HCT116 (cell line): ENCODE measurements around the gene PAK6.

Experiments used
- POLR2A ChIP-seq: IDR thresholded peaks from 2 replicates; pipeline ENCODE4 v1.7.0; 2011; ENCODE audit warnings: borderline replicate concordance; ENCODE audit not compliant: insufficient read depth, insufficient read length; ENCODE audit errors: extremely low read depth
- ZNF274 ChIP-seq: fragments of 200-500 bp; sonication (Bioruptor generic); IDR thresholded peaks from 2 replicates; pipeline ENCODE4 v1.6.1; 2014; ENCODE audit warnings: mild to moderate bottlenecking, low read depth, low read length, inconsistent platforms
- TF ChIP-seq, protein P1 (sequence below), 3 experiments: fragments of 200-600 bp in 1 of 3; sonication (generic) in 1 of 3; IDR thresholded peaks in 2 of 3; conservative IDR thresholded peaks in 1 of 3; 2 replicates each; pipeline ENCODE4 v1.5.1; 2012 to 2017; ENCODE audit warnings: low read depth in 2 of 3, low read length in 2 of 3, antibody characterized with exemption in 1 of 3, borderline replicate concordance in 1 of 3, control low read depth in 1 of 3, mild to moderate bottlenecking in 1 of 3, mixed read lengths in 1 of 3, mixed run types in 1 of 3, moderate library complexity in 1 of 3; ENCODE audit not compliant: insufficient read depth in 1 of 3
- TF ChIP-seq, protein P2 (sequence below): IDR thresholded peaks from 2 replicates; pipeline ENCODE4 v1.6.1; 2012; ENCODE audit warnings: low read depth
- TF ChIP-seq, protein P3 (sequence below): IDR thresholded peaks from 2 replicates; pipeline ENCODE4 v1.6.1; 2012

DNA sequence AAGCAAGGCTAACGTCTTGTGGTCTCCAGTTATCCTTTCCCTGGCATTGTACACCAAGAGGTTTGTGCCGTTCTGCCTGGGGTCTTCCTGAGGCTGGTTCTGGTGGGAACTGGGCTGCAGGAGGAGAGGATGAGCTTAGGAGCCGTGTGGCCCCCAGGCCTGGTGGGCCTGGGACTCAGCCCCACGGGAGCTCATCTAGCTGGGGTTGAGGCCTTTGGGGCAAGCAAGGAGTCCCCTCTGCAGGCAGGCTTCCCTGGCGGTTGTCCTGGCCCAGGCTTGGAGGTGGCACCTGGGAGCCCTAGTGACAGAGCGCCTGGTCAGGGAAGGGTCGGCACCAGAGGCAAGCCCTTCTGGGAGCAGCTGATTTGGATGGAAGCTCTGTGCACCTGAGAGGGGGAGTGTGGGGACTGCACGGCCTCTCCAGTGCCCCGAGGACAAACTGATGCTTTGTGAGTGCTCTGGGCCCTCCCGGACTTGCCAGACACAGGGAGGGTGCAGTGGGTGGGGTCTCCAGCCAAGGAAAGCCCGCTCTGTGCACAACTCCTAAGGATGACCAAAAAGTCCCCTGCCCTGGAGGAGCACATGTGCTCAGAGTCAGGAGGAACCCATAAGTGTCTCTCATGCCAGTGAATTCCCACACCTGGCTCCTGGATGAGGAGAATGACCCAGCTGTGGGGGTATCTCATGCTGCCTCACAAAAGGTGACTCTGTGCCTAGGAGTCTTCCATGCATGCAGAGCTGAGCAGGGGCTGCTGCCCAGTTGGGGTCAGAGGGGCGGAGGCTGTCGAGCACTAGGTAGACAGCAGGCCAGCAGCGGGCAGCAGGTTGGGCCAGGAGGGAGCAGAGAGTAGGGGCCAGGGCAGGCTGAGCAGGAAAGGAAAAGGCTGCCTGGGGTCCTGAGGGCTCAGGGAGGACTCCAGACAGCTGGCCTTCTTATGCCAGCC, 2.7 kb downstream of the PAK6 start:
- TF ChIP-seq, protein P1, sequence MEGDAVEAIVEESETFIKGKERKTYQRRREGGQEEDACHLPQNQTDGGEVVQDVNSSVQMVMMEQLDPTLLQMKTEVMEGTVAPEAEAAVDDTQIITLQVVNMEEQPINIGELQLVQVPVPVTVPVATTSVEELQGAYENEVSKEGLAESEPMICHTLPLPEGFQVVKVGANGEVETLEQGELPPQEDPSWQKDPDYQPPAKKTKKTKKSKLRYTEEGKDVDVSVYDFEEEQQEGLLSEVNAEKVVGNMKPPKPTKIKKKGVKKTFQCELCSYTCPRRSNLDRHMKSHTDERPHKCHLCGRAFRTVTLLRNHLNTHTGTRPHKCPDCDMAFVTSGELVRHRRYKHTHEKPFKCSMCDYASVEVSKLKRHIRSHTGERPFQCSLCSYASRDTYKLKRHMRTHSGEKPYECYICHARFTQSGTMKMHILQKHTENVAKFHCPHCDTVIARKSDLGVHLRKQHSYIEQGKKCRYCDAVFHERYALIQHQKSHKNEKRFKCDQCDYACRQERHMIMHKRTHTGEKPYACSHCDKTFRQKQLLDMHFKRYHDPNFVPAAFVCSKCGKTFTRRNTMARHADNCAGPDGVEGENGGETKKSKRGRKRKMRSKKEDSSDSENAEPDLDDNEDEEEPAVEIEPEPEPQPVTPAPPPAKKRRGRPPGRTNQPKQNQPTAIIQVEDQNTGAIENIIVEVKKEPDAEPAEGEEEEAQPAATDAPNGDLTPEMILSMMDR (IDR thresholded peaks at IDR 0.05 in 2 of 3, conservative IDR thresholded peaks at IDR 0.05 in 1 of 3; ENCODE audit: borderline replicate concordance in 1 of 3, insufficient read depth in 1 of 3, low read depth in 2 of 3, low read length in 2 of 3), result no peak
- no peak for TF ChIP-seq POLR2A
- TF ChIP-seq, protein P2, sequence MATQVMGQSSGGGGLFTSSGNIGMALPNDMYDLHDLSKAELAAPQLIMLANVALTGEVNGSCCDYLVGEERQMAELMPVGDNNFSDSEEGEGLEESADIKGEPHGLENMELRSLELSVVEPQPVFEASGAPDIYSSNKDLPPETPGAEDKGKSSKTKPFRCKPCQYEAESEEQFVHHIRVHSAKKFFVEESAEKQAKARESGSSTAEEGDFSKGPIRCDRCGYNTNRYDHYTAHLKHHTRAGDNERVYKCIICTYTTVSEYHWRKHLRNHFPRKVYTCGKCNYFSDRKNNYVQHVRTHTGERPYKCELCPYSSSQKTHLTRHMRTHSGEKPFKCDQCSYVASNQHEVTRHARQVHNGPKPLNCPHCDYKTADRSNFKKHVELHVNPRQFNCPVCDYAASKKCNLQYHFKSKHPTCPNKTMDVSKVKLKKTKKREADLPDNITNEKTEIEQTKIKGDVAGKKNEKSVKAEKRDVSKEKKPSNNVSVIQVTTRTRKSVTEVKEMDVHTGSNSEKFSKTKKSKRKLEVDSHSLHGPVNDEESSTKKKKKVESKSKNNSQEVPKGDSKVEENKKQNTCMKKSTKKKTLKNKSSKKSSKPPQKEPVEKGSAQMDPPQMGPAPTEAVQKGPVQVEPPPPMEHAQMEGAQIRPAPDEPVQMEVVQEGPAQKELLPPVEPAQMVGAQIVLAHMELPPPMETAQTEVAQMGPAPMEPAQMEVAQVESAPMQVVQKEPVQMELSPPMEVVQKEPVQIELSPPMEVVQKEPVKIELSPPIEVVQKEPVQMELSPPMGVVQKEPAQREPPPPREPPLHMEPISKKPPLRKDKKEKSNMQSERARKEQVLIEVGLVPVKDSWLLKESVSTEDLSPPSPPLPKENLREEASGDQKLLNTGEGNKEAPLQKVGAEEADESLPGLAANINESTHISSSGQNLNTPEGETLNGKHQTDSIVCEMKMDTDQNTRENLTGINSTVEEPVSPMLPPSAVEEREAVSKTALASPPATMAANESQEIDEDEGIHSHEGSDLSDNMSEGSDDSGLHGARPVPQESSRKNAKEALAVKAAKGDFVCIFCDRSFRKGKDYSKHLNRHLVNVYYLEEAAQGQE, result no peak
- TF ChIP-seq ZNF274, result no peak
- TF ChIP-seq, protein P3, sequence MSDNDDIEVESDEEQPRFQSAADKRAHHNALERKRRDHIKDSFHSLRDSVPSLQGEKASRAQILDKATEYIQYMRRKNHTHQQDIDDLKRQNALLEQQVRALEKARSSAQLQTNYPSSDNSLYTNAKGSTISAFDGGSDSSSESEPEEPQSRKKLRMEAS, result no peak
